Measurements from ENCODE around the gene VIPR1.

The VIPR1 gene

DNA sequence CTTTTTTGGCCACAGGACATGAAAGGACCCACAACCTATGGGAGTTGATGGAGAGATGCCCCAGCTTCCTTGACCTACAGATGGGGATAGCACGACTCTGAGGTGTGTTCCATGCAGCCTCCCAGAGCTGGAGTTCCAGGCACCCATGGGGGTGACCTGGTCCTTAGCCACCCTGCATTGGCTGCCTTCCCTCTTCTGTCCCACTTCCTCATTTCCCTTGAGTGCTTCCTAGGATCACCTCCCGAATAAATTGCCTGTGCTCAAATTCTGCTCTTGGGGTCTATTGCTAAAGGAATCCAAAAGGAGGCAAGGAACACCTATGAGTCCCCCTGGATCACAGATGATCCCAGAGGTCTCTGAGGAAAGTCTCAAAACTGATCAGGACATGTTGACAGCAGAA is 24.7 kb upstream of the VIPR1 start:
- TF ChIP-seq, protein P1, sequence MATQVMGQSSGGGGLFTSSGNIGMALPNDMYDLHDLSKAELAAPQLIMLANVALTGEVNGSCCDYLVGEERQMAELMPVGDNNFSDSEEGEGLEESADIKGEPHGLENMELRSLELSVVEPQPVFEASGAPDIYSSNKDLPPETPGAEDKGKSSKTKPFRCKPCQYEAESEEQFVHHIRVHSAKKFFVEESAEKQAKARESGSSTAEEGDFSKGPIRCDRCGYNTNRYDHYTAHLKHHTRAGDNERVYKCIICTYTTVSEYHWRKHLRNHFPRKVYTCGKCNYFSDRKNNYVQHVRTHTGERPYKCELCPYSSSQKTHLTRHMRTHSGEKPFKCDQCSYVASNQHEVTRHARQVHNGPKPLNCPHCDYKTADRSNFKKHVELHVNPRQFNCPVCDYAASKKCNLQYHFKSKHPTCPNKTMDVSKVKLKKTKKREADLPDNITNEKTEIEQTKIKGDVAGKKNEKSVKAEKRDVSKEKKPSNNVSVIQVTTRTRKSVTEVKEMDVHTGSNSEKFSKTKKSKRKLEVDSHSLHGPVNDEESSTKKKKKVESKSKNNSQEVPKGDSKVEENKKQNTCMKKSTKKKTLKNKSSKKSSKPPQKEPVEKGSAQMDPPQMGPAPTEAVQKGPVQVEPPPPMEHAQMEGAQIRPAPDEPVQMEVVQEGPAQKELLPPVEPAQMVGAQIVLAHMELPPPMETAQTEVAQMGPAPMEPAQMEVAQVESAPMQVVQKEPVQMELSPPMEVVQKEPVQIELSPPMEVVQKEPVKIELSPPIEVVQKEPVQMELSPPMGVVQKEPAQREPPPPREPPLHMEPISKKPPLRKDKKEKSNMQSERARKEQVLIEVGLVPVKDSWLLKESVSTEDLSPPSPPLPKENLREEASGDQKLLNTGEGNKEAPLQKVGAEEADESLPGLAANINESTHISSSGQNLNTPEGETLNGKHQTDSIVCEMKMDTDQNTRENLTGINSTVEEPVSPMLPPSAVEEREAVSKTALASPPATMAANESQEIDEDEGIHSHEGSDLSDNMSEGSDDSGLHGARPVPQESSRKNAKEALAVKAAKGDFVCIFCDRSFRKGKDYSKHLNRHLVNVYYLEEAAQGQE (IDR thresholded peaks at IDR 0.05; ENCODE audit: insufficient read depth in 1 of 2, low read depth in 2 of 2, low read length in 2 of 2) = no peak
- no peak for TF ChIP-seq TAF1 (IDR thresholded peaks at IDR 0.05; ENCODE audit: borderline replicate concordance, insufficient read depth, low read length)
- no peak for TF ChIP-seq FOXP2 (optimal IDR thresholded peaks at IDR 0.05; ENCODE audit: borderline replicate concordance, extremely low read depth, extremely low read length, insufficient read depth)
- TF ChIP-seq POLR2AphosphoS5 (IDR thresholded peaks at IDR 0.05; ENCODE audit: low read depth, low read length) = no peak
- no peak for TF ChIP-seq SIN3A (IDR thresholded peaks at IDR 0.05; ENCODE audit: borderline replicate concordance, insufficient read depth, low read length)

DNA sequence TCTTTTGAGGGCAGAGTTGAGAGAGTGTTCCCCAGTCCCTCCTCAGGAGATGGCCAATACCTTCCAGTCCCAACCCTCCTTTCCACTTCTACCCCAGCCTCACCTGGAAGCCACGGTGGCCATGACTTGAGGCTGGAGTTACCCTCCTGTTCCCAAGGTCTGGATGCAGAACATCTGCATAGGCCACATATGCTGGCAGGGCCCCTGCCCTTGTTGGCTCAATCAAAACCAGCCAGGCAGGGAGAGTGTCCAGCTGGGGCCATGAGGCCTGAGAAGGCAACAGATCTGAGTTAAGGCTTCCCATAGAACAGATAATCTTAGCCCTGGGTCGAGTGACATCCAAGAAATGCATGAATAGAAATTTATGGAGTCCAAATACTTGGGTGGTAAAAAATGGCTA is 23.6 kb upstream of the VIPR1 start:
- TF ChIP-seq SIN3A (IDR thresholded peaks at IDR 0.05; ENCODE audit: borderline replicate concordance, insufficient read depth, low read length) (no peak), POLR2AphosphoS5 (IDR thresholded peaks at IDR 0.05; ENCODE audit: low read depth, low read length) (no peak), TAF1 (IDR thresholded peaks at IDR 0.05; ENCODE audit: borderline replicate concordance, insufficient read depth, low read length) (no peak), FOXP2 (optimal IDR thresholded peaks at IDR 0.05; ENCODE audit: borderline replicate concordance, extremely low read depth, extremely low read length, insufficient read depth) (no peak)
- TF ChIP-seq, protein P1 (IDR thresholded peaks at IDR 0.05; ENCODE audit: insufficient read depth in 1 of 2, low read depth in 2 of 2, low read length in 2 of 2) = no peak

DNA sequence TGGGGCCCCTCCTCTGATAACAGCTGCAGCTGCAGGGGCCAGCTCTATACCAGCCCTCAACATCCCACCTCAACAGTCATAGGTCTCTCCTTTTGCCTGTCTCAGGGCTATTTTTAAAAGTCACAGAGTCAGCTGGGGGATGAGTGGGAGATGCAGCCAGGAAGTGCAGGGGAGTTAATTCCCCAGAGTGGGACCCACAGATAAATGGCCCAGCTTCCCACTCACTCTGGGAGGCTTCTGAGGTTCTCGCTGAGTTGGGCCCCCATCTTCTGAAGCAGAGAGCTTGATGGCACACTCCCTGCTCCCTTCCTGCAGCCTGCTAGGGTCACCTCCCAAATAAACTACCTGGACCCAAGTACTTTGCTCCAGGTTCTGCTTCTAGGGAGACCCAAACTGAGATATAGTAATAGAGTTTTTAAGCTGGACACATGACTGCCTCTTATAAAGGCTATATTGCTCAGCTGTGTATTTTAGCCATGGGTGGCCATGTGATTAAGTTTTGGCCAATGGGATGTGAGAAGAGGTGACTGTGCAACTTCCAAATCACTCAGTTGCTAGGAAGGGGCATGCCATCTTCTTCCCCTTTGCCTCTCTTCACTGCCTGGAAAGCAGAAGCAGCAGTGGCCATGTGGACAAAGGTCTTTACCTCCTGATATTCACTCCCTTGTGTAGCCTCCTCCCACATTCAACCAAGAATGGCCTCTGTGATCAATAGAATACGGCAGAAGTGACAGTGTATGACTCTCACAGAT is 15.5 kb upstream of the VIPR1 start:
- TF ChIP-seq FOXP2 (optimal IDR thresholded peaks at IDR 0.05; ENCODE audit: borderline replicate concordance, extremely low read depth, extremely low read length, insufficient read depth) (no peak), SIN3A (IDR thresholded peaks at IDR 0.05; ENCODE audit: borderline replicate concordance, insufficient read depth, low read length) (no peak), TAF1 (IDR thresholded peaks at IDR 0.05; ENCODE audit: borderline replicate concordance, insufficient read depth, low read length) (no peak), POLR2AphosphoS5 (IDR thresholded peaks at IDR 0.05; ENCODE audit: low read depth, low read length) (no peak)
- TF ChIP-seq, protein P1 (IDR thresholded peaks at IDR 0.05; ENCODE audit: insufficient read depth in 1 of 2, low read depth in 2 of 2, low read length in 2 of 2) = no peak

DNA sequence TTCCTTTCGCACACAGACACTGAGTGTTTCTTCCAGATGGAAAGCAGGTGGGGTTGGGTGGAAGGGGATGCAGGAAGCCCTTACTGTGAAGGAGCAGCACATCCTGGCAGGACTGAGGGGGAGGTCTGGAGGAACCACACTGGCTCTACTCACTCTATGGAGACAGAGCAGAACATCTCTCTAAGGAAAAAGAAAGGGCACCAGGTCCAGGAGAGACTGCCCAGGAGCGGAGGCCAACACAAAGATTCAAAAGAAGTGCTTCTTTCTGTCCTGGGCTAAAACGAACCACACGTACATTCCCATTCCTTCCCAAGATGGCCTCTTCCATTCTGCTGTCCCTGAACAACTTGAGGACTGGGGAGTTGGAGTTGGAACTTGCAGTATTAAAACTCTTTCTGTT is 13.8 kb upstream of the VIPR1 start:
- TF ChIP-seq, protein P1 (IDR thresholded peaks at IDR 0.05; ENCODE audit: insufficient read depth in 1 of 2, low read depth in 2 of 2, low read length in 2 of 2) = no peak
- TF ChIP-seq TAF1 (IDR thresholded peaks at IDR 0.05; ENCODE audit: borderline replicate concordance, insufficient read depth, low read length) (no peak), FOXP2 (optimal IDR thresholded peaks at IDR 0.05; ENCODE audit: borderline replicate concordance, extremely low read depth, extremely low read length, insufficient read depth) (no peak), POLR2AphosphoS5 (IDR thresholded peaks at IDR 0.05; ENCODE audit: low read depth, low read length) (no peak), SIN3A (IDR thresholded peaks at IDR 0.05; ENCODE audit: borderline replicate concordance, insufficient read depth, low read length) (no peak)
